Pancreas (tissue), 10 donors: ENCODE measurements around the gene PCDHGB2. TPM values are rescaled to one million over a fixed set of nuclear protein-coding genes. Genes with fewer than 3 reads are reported as not detected.
"Not testable (repeated sequence)": the region's sequence is repeated elsewhere in the genome, so short reads cannot be mapped to it uniquely, and the experiment has no call there.

Experiments
- ATAC-seq, 4 donors: fragments of 200-7000 bp; cut with Tn5 transposase; one replicate each; pipeline versions ENCODE4 v1.8.0 to v1.9.1; 2020; ENCODE audit warnings: mild to moderate bottlenecking in 4 of 4, moderate library complexity in 4 of 4
- DNase-seq, 6 donors: peaks; one replicate each; pipeline ENCODE4 v3.0.0-alpha.2; 2020
- FAIRE-seq: peaks from 2 replicates; lab custom pipeline; 2012; peaks lifted over from hg19 to GRCh38; lab: Jason Lieb, UNC
- H3K27ac ChIP-seq, 4 donors: fragments of 200-600 bp; sonication (generic); 1 replicate in 3 of 4; 2 replicates in 1 of 4; pipeline versions ENCODE4 v1.5.0 to v1.8.0; 2020
- H3K27me3 ChIP-seq, 4 donors: fragments of 200-600 bp; one replicate each; pipeline ENCODE4 v1.8.0; 2021
- H3K36me3 ChIP-seq, 3 donors: fragments of 200-600 bp; sonication (generic) in 1 of 3; one replicate each; pipeline versions ENCODE4 v1.5.0 to v1.8.0; 2020 to 2021
- H3K4me1 ChIP-seq, 3 donors: fragments of 200-600 bp; one replicate each; pipeline ENCODE4 v1.8.0; 2021
- H3K4me3 ChIP-seq, 4 donors: fragments of 200-600 bp; sonication (generic) in 2 of 4; one replicate each; pipeline versions ENCODE4 v1.5.0 to v1.8.0; 2020 to 2021
- H3K9me3 ChIP-seq, 4 donors: fragments of 200-600 bp; one replicate each; pipeline ENCODE4 v1.8.0; 2021
- WGBS, 2 donors: extraction: QIAGEN DNeasy Blood & Tissue Kit; methylation state at CpG; one replicate each; pipeline ENCODE4 v1.1.7; 2013; 5-methylcytosine and 5-hydroxymethylcytosine counted together
- intact Hi-C, 3 donors: fragments of 100-400 bp; cut with DNase I; formaldehyde crosslinking; loops; one replicate each; pipeline versions ENCODE4 v1.11.1 to v1.14.2; 2022
- polyA plus RNA-seq, 2 donors: library from polyadenylated mRNA; stranded (reverse); fragments of 200-250 nt; gene quantifications; one replicate each; pipeline ENCODE4 v1.2.3, GENCODE V29; 2013
- total RNA-seq, 6 donors: library from RNA; stranded (reverse); fragmentation: NEBNext Ultra II Directional in 4 of 6; extraction: Animal tissue kit (Norgen Biotek cat#: 25700) in 4 of 6; gene quantifications; one replicate each; pipeline versions ENCODE4 v1.2.1 to v1.2.4, GENCODE V29; 2021 to 2023
- TF ChIP-seq, protein P1 (sequence below), 4 donors: fragments of 200-600 bp; sonication (generic) in 3 of 4; IDR thresholded peaks; one replicate each; pipeline versions ENCODE4 v1.5.0 to v1.8.0; 2021; ENCODE audit warnings: antibody characterized with exemption in 4 of 4
- donor health status: healthy with polysubstance abuse.
- donor health status: DM: no; HTN: no; CAD: no; lungs with moderate emphysema.
- donor health status: DM: no; HTN: no; CAD: no.
- donor health status: control.
- donor health status: control.
- donor health status: Bipolar disorder and iron deficiency.
- donor health status: DM: yes; HTN: yes; CAD: no.
- donor health status: DM: no; HTN: no; CAD: no.
- donor health status: DM: no; HTN: no; CAD: no.
- donor health status: DM: yes; HTN: yes; CAD: no.

Gene PCDHGB2
- total and polyA plus RNA-seq, 8 donors = 0.63 to 2.8 (median 2.0) TPM

DNA sequence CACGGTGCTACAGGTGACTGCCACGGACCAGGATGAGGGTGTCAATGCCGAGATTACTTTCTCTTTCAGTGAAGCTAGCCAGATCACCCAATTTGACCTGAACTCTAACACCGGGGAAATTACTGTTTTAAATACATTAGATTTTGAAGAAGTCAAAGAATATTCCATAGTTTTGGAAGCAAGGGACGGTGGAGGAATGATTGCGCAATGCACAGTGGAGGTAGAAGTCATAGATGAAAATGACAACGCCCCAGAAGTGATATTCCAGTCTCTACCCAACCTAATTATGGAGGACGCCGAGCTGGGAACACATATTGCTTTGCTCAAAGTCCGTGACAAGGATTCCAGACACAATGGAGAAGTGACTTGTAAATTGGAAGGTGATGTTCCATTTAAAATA is 28.9 kb downstream of the PCDHGB2 start:
- no peak overlapping the region for H3K4me3 ChIP-seq
- no peak for ATAC-seq
- no peaks in the 10 kb centered on the region for H3K4me1 ChIP-seq
- no peak for DNase-seq
- 33 to 36% methylated on average over 10 of the region's 10 CpGs for WGBS, 2 donors
- FAIRE-seq = no peak
- TF ChIP-seq, protein P1, sequence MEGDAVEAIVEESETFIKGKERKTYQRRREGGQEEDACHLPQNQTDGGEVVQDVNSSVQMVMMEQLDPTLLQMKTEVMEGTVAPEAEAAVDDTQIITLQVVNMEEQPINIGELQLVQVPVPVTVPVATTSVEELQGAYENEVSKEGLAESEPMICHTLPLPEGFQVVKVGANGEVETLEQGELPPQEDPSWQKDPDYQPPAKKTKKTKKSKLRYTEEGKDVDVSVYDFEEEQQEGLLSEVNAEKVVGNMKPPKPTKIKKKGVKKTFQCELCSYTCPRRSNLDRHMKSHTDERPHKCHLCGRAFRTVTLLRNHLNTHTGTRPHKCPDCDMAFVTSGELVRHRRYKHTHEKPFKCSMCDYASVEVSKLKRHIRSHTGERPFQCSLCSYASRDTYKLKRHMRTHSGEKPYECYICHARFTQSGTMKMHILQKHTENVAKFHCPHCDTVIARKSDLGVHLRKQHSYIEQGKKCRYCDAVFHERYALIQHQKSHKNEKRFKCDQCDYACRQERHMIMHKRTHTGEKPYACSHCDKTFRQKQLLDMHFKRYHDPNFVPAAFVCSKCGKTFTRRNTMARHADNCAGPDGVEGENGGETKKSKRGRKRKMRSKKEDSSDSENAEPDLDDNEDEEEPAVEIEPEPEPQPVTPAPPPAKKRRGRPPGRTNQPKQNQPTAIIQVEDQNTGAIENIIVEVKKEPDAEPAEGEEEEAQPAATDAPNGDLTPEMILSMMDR (IDR thresholded peaks at IDR 0.05) = no peak
- no peaks in the 10 kb centered on the region for H3K36me3 ChIP-seq
- H3K27me3 ChIP-seq = no peaks in the 10 kb centered on the region
- no peak overlapping the region for H3K27ac ChIP-seq
- intact Hi-C loops = loop anchor here in 1 of 3 donors (10.0 kb wide), 1 partner anchor 234 kb away; the partner anchor contains the start of gene PCDHB6
- H3K9me3 ChIP-seq = peaks cover 0 to 44% (median 2%) of the 10 kb centered on the region in 4 donors

DNA sequence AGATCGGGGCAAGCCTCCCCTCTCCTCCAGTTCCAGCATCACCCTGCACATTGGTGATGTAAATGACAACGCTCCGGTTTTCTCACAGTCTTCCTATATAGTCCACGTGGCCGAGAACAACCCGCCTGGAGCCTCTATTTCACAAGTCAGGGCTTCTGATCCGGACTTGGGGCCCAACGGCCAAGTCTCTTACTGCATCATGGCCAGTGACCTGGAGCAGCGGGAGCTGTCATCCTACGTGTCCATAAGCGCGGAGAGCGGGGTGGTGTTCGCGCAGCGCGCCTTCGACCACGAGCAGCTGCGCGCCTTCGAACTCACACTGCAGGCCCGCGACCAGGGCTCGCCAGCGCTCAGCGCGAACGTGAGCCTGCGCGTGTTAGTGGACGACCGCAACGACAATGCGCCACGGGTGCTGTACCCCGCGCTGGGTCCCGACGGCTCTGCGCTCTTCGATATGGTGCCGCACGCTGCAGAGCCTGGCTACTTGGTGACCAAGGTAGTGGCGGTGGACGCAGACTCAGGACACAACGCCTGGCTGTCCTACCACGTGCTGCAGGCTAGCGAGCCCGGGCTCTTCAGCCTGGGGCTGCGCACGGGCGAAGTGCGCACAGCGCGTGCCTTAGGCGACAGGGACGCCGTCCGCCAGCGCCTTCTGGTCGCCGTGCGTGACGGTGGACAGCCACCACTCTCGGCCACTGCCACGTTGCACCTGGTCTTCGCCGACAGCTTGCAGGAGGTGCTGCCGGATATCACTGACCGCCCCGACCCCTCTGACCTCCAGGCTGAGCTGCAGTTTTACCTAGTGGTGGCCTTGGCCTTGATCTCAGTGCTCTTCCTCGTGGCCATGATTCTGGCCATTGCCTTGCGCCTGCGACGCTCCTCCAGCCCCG is 29.6 kb downstream of the PCDHGB2 start:
- H3K27me3 ChIP-seq = no peaks in the 10 kb centered on the region
- peak in 1 of 6 donors; percentile 26 for DNase-seq
- H3K4me3 ChIP-seq = no peak overlapping the region
- H3K9me3 ChIP-seq = peaks cover 0 to 40% (median 2%) of the 10 kb centered on the region in 4 donors
- TF ChIP-seq, protein P1 (IDR thresholded peaks at IDR 0.05) = no peak
- intact Hi-C loops = loop anchor here in 1 of 3 donors (10.0 kb wide), 1 partner anchor 235 kb away; the partner anchor contains the start of gene PCDHB6
- no peak for ATAC-seq
- no peaks in the 10 kb centered on the region for H3K36me3 ChIP-seq
- FAIRE-seq = no peak
- H3K4me1 ChIP-seq = no peaks in the 10 kb centered on the region
- no peak overlapping the region for H3K27ac ChIP-seq
- WGBS, 2 donors = 26% methylated on average over 77 of the region's 77 CpGs

DNA sequence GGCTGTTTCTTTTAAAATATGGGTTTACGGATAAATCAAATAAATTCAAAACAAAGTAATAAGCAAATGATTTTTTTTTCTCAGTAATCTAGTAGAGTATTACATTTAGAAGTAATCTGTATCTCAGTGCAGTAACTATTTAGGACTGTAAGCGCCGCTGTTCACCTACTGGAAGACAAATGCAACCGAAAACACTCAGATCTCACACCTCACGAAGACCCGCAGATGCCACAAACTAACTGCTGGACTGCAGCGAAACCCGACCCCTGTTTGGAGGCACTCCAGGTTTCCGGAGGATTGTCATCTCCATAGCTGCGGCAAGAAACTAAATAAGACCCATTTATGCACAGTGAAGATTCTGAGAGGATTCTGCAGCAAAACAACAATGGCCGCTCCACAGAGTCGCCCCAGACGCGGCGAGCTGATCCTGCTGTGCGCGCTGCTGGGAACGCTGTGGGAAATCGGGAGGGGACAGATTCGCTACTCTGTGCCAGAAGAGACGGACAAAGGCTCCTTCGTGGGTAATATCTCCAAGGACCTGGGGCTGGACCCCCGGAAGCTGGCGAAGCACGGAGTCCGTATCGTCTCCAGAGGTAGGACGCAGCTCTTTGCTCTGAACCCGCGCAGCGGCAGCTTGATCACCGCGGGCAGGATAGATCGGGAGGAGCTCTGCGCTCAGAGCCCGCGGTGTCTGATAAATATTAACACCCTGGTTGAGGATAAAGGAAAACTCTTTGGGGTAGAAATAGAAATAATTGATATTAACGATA is 32.8 kb downstream of the PCDHGB2 start, which contains the start of gene PCDHGA8:
Gene PCDHGA8, plus strand, starts transcription at position 205 of the 770 bp plus-strand sequence. Its CDS starts 181 bp downstream, at position 386.
- DNase-seq (peak in 1 of 6 donors; percentile 31), ATAC-seq (no peak), FAIRE-seq (no peak)
- TF ChIP-seq, protein P1 (IDR thresholded peaks at IDR 0.05) = no peak
- no peak within 1 kb of the TSS for H3K4me3 ChIP-seq
- H3K27ac ChIP-seq = no peak within 1 kb of the TSS
- H3K27me3 ChIP-seq = no peaks in the 10 kb centered on the region
- intact Hi-C loops = no loop called here
- no peaks in the 10 kb centered on the region for H3K36me3 ChIP-seq
- peaks cover 0 to 34% (median 2%) of the 10 kb centered on the region in 4 donors for H3K9me3 ChIP-seq
- 26 to 28% methylated on average over 38 of the region's 38 CpGs for WGBS, 2 donors
- no peaks in the 10 kb centered on the region for H3K4me1 ChIP-seq

DNA sequence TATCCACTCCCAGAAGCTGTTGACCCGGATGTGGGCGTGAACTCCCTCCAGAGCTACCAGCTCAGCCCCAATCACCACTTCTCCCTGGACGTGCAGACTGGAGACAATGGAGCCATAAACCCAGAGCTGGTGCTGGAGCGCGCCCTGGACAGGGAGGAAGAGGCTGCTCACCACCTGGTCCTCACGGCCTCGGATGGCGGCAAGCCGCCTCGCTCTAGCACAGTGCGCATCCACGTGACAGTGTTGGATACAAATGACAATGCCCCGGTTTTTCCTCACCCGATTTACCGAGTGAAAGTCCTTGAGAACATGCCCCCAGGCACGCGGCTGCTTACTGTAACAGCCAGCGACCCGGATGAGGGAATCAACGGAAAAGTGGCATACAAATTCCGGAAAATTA is 33.5 kb downstream of the PCDHGB2 start:
- H3K4me1 ChIP-seq = no peaks in the 10 kb centered on the region
- H3K36me3 ChIP-seq = no peaks in the 10 kb centered on the region
- H3K27ac ChIP-seq = no peak overlapping the region
- no peak overlapping the region for H3K4me3 ChIP-seq
- intact Hi-C loops = no loop called here
- ATAC-seq = no peak
- H3K27me3 ChIP-seq = no peaks in the 10 kb centered on the region
- DNase-seq = peak in 1 of 6 donors; percentile 23
- WGBS, 2 donors = 24 to 29% methylated on average over 21 of the region's 21 CpGs
- TF ChIP-seq, protein P1 (IDR thresholded peaks at IDR 0.05) = no peak
- peaks cover 0 to 34% (median 2%) of the 10 kb centered on the region in 4 donors for H3K9me3 ChIP-seq
- no peak for FAIRE-seq

DNA sequence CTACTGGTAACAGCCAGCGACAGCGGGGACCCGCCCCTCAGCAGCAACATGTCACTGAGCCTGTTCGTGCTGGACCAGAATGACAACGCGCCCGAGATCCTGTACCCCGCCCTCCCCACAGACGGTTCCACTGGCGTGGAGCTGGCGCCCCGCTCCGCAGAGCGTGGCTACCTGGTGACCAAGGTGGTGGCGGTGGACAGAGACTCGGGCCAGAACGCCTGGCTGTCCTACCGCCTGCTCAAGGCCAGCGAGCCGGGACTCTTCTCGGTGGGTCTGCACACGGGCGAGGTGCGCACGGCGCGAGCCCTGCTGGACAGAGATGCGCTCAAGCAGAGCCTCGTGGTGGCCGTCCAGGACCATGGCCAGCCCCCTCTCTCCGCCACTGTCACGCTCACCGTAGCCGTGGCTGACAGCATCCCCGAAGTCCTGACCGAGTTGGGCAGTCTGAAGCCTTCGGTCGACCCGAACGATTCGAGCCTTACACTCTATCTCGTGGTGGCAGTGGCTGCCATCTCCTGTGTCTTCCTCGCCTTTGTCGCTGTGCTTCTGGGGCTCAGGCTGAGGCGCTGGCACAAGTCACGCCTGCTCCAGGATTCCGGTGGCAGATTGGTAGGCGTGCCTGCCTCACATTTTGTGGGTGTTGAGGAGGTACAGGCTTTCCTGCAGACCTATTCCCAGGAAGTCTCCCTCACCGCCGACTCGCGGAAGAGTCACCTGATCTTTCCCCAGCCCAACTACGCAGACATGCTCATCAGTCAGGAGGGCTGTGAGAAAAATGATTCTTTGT is 34.8 kb downstream of the PCDHGB2 start:
- H3K27ac ChIP-seq, H3K36me3 ChIP-seq, H3K4me1 ChIP-seq, FAIRE-seq, intact Hi-C loops, H3K27me3 ChIP-seq, ATAC-seq, H3K4me3 ChIP-seq: not testable (repeated sequence)
- WGBS, 2 donors = 22 to 25% methylated on average over 36 to 46 of the region's 53 CpGs
- H3K9me3 ChIP-seq = peaks cover 0 to 24% (median 2%) of the 10 kb centered on the region in 4 donors
- DNase-seq = peak in 1 of 6 donors; percentile 27
